Smooth muscle cell of the brain vasculature (primary cell): ENCODE measurements around the gene RTN4R.

ENCODE experiments used
- DNase-seq: peaks from one replicate; pipeline ENCODE4 v3.0.0-alpha.2; 2012; ENCODE audit warnings: low read depth, low spot score

Gene RTN4R

DNA sequence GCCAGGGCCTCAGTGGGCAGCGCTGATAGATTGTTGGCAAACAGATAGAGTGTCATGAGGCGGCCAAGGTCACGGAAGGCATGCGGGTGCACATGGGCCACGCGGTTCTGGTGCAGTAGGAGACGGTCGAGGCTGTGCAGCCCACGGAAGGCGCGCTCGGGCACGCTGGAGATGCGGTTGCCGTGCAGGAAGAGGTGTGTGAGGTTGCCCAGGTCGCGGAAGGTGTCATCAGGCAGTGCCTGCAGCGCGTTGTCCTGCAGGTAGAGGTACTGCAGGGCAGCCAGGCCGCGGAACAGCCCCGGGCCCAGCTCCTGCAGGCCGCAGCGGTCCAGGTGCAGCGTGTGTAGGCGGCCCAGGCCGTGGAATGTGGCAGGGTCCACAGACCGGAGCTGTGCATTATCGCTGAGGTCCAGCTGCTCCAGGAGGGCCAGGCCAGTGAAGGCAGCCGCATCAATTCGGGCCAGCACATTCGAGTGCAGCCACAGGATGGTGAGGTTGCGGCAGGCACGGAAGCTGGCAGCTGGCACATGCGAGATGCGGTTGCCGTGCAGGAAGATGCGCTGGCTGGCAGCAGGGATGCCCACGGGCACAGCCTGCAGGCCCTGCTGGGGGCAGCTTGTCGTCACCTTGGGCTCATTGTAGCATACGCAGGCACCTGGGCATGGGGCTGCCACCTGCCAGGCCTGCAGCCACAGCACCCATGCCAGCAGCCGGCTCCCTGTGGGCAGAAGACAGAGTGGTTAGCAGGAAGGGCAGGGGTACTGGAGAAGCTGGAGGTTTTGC, 25.5 kb downstream of the RTN4R start:
- DNase-seq: no peak

DNA sequence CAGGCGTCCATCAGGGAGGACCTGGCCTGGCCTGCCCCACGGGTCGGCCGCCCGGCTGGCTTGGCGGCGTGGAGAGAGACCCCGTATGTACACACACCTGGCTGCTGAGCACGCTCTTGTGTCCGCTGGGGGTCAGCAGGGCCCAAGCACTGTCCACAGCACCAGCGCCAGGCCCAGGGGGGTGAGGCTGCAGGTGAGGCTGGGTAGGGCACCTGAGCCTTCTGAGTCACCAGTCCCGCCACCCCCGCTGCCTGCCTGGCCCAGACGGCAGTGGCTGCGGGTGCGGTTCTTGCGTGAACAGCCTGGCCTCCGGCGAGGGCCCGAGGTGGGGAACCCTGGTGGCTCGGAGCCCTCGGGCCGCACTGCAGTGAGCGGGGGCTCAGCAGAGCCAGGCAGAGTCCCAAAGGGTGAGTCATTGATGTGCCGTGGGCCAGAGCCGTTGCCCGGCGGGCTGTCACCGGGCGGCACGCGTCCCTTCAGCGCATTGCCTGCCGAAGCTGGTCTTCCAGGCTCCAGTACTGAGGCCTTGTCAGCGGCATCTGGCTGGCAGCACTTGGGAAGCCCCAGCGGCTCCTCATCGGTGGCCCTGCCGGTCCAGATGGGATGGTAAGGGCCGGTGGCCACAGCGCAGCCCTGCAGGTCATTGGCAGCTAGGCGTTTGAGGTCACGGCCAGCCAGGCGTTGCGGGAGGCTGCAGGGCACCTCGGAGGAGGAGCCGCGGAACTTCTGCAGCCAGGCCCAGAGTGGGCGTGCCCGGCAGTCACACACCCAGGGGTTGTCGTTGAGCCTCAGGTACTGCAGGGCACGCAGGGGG, 26.3 kb downstream of the RTN4R start:
- DNase-seq: no peak

DNA sequence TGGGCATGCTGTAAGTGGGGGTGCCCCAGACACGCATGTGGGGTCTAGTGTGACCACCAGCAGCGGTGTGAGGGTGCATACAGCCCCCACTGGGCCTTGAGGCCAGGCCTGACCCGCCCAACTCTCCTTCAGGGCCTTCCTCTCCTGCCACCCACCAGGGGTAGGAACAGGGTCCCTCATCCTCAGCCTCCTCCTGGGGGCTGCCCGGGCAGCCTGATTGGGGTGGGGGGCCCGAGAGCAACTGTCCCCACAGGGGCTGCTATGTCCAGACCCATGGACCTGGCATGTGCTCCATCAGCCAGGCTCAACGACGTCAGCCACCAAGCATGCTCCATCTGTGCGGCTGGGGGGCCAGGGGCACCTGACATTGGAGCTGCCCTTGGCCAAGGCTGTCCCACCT, 27.2 kb downstream of the RTN4R start:
- DNase-seq: no peak

DNA sequence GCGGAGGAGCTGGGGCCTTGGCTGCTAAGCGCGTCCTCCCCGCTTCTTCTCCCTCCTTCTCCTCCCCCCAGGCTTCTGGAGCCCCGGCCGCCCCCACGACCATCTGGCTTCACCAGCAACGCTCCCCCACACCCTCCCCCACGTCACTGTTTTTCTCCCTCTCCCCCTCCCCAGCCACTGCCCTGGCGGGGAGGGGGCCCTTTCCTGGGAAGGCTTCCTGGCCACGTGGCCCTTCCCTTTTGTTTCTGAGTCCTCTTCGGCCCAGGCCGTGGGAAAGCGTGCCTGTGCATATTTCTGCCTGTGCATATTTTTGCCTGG, 27.7 kb downstream of the RTN4R start:
- DNase-seq: no peak

DNA sequence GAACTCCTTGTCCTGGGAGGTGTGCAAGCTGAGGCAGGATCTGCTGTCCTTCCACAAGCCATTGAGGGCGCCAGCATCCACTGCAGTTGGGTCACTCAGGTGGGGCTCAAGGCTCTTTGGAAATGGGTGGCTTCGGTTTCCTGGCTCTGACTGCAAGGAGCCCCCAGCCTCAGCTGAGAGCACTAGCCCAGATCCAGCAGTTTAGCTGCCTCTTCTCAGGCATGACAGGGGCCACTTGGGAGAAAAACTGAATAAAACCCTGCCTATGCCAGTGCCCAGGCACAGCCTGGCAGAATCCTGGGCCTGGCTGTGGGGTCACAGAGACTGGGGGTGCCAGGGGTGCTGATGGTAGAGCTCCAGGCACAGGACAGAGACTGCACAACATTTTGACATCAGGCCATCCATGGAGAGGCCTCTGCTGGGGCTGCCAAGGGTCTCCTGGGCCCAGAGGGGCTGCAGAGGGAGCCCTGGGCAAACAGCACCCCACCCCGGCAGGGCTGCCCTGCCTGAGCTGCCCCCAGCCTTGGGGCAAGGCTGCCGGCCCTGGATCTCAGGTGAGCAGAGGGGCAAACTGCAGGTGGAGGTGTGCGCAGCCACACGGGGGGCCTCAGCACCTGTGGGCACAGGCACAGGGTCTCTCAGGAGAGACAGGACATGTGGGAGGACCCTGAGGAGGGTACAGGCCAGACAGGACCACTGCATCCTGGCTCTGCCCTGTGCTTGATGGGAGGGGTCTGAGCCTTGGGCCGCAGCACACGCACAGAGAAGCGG, 28.3 kb downstream of the RTN4R start:
- DNase-seq: no peak

DNA sequence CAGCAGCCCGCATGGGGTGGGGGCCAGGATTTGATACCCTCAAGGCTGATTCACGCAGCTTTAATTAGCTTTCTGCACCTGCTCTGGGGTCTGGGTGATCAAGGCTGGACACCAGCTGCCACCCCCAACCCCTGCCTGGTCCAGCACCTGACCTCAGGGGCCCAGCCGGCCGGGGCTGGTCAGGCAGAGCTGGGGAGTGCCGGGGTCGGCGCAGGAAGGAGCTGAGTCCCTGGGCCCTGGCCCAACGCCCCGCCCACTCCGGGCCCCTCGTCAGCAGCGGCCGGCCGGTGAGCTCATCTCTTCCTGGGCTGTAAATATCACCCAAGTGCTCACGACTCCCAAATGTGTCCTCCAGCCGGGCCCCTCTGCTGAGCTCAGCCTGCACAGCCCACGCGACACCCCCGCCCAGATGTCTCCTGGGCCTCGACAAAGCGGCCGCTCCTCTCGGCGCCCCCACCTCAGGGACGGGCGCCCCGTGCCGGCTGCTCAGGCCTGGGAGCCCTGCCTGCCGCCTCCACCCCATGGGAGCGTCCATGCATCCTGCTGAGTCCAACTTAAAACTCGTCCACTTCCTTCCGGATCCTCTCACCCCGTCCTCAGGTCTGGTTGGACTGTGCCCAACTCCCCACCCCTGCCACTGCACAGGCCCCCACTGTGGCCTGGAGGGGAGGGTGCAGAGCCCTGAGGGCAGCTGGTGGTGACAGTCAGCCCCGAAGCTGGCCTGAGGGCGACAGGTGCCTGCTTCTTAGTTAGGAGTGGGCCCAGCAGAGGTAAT, 29.0 kb downstream of the RTN4R start:
- no peak for DNase-seq

DNA sequence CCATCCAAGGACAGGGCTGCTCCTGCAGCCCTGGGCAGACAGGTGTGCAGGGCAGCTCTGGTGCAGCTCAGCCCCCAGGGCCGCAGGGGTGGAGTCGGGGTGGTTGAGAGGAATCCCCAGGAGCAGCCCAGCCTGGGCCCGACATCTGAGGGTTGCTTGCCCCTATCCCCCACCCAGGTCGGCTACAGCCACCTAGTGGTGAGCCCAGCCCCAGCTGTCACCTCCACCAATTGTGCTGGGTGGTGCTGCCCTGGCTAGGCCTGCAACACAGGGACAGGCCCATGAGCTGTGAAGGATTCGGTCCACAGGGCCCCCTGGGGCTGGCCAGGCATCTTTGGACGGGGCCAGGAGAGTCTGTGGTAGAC, 29.6 kb downstream of the RTN4R start:
- DNase-seq: no peak

DNA sequence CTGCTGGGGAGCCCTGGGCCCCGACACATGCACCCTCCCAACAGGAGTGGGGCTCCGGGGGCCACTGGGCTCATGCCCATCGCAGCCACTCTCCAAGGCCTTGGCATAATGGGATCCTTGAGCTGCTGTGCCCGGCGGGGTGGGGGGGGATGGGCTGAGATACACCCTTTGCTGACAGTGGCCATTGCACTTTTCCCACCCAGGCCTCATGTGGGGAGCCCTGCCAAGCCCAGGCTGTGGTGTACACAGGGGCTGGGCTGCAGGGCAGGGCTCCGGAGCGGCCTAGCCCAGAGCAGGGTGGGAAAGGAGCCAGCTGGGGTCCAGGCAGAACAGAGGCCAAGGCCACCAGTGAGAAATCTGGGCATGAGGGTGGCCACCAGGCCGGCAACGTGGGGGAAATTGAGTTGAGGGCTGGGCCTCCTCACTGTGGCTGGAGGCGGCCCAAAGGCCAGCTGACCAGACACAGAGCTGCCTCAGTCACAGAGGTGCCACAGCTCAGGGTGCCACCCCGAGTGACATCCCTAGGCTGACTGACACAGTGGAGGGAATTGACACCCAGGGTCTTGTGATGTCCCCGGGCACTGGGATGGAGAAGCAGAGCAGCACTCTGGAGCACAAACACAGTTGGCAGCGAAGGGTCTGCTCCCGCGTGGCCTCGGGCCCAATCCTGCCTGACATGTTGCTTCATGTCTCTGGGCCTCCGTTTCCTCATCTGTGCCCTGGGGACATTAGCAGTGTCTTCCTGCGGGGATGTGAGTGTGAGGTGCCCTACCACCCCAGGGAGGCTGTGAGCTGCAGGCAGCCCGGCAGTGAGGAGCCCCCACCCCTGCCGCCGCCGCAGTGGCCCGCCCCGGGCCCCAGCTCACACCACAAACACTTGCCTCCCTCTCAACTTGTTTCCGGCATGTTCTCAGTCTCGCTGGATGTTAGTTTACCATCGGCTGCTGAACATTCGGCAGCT, 30.4 kb downstream of the RTN4R start:
- no peak for DNase-seq

DNA sequence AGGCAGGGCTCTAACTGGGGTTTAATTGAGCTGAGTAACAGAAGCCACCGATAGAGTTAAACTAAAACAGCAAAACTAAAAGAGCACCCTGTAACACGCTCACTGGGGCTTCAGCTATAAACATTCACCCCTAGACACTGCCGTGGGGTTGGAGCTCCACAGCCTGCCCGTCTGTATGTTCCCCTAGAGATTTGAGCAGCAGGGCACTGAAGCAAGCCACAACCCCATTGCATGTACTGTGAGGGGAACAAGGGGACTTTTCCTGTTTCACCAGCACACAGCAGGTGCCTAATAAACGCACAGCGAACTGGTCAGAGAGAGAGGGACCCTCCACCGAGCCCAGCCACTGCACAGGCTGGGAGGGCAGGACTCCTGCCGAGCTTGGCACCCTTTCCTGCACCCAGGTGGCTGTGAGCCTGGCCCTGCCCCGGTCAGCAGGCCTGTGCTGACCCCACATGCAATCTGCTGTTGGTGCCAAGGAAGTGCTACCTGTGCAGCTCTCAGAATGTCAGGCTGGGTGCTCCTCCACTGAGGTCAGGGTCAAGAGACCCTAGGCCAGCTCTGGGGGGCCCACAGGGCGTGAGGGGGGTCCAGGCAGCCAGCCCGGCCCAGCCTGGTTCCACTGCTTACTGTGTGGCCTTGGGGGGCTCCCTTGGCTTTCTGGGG, 31.9 kb downstream of the RTN4R start:
- DNase-seq: no peak

DNA sequence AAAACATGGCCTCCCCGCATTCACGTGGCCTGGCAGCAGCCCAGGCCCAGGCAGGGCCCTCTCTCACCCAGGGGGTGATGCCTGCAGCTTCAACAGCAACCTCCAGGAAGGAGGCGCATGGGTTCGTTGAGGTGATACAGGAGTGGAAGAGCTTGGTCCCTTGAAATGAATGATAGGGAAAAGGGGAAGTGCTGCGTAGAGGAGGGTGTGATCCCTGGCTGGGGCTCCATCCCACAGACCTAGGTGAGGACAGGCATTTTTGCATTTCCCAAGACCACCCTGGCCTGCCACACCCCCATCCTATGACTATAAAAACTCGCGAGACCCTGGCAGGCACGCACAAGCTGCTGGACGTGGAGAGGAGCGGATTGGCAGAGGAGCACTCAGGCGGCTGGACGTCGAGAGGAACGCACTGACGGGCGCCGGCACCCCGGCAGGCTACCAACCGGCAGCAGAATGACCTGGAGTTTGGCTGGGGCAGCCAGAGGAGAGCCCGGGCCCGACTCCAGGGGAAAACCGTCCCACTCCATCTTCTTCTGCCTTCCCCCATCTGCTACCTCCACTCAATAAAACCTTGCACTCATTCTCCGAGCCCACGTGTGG, 32.6 kb downstream of the RTN4R start:
- no peak for DNase-seq

DNA sequence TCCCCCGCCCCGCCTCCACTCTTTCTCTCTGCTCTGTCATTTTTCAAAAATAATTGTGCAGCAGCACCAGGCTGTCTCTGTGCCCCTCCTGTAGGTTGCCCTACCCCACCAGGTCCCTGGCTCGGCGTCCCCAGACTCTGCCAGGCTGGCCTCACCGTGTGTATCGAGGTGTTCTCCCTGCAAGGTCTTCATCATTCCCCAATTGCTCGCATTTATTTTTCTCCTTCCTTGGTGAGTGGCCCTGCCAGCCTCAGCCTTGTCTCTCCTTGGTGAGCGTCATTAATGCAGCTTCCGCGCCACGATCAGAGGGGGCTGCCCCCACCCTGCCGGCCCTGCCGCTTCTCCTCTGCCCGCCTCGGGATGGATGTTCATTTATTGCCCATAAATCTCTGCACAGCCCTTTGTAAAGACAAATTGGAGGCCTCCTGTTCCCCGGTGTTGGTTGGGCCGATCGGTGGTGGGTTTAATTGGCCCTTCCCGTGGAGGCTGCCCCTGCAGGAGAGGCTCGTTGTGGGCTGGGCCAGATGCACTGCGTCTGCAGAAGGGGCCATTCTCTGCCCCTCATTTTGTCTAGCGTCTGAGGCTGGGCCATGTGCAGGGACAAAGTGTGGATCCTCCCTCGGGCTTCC, 33.2 kb downstream of the RTN4R start:
- no peak for DNase-seq

DNA sequence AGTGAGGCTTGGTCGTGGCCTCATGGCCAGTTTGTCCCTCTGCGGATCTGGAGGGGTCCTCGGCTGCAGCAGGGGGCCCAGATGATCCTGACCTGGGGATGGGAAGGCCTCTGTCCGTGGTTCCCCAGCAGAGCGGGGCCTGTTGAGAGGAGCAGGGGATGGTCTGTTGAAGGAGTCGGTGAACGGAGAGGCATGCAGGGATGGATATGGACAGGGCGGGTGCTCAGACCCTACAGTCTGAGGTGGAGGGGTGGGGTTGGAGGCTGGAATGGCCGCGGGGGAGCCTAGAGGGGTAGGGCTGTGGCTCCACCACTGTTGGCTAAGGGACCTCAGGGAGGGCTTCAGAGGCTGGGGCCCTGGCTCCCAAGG, 33.8 kb downstream of the RTN4R start:
- DNase-seq: no peak

DNA sequence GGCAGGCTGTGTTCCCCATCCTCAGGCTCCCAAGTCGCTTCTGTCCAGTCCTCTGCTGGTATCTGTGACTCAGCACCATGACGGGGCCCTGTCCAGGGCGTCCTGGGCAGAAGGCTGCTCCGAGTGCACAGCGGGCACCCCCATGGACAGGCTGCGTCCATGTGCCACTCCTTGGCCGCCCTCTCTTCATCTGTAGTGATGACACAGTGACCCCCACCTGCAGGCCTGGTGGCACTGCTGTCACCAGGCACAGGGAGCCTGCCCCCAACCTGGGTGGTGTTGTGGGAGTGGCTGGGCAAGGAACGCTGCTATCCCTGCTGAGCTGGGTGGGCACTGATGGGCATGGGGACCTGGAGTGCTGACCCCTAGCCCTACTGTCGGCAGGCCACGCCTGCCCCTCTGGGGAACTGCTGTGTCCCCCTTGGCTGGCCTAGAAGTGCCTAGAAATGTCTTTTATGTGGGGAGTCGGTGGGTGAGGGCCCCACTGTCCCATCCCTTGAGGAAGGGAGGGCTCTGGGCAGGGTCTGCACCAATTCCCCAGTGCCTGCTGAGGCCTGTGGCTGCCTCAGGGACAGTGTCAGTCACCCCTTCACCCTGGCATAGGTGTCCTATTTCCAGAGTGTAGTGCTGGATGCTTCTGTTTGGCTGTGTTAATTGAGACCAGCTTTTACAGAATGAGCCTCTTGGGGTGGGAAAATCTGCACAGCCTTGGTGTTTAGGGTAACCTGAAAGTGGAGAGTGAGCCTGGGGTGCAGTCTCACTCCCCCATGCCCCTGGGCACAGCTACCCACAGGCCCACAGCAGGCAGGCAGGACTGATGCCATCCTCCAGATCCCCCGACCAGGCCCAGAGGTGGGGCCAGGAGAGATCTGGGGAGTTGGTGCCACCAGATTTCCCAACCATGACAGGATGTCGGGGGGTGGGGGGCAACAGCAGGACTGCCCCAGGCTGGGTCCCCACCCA, 34.5 kb downstream of the RTN4R start:
- DNase-seq: no peak

DNA sequence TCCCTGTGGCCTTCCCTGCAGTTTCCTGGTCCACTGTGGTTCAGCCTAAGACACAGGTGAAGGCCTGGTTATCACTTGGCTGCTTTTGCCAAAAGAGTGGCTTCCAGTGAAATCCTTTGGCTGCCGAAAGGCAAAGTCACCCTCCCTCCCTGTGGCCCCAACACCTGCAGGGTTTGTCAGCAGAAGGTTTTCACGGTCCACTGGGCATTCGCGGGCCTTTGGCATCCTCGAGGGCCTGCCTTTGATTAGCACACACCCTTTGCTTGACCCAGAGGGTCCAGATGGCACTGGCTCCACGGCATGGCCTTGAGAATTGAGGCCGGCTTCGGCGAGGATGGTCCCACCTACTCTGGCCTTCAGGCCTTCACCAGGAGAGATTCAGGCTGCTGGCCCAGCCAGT, 35.3 kb downstream of the RTN4R start:
- no peak for DNase-seq

DNA sequence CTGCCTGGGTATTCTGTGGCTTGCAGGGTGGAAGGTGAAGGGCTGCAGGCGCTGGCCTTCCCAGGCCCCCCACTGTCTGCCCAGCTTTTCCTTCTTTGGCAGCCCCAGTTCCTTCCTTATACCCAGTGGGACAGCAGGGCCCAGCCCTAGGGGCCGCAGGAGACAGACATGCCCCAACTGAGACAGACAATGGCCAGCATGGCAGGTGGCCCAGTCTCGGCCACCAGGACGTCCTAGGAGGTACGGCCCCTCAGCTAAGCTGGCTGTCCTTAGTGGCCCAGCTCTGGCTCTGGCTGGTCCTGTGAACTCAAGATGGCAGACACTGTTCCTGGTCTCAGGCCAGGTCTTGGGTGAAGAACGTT, 35.9 kb downstream of the RTN4R start:
- DNase-seq: no peak

DNA sequence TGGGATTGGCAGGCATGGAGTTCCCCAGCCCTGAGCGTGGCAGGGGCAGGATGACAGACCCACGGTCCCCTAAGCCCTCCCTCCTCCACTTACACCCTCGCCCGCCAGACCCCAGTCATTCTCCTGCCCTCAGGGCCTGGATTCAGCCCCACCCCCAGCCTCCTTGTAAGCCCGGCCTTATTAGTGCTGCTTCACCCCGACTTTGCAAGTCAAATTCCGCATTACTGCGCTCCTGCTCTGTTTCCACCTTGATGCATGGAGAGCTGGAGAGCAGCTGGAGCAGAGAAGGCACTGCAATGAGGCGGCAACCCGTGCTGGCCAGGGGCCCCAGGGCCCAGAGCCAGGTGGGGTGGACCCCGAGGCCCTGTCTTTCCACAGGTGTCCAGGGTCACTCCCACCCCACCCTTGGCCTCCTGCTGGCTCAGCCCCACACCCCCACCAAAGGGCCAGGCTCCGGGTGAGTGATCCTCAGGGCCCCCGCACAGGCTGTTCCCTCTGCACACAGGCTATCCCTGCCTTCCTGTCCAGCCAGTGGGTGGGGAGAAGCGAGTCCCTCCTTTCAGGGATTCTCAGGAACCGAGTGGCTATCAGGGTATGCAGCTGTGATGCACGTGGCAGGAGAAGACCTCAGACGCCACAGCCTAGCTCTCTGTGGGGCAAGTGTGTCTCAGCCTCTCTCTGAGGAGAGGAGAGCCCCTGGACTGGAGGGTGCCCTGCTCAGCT, 36.4 kb downstream of the RTN4R start:
- DNase-seq: no peak

DNA sequence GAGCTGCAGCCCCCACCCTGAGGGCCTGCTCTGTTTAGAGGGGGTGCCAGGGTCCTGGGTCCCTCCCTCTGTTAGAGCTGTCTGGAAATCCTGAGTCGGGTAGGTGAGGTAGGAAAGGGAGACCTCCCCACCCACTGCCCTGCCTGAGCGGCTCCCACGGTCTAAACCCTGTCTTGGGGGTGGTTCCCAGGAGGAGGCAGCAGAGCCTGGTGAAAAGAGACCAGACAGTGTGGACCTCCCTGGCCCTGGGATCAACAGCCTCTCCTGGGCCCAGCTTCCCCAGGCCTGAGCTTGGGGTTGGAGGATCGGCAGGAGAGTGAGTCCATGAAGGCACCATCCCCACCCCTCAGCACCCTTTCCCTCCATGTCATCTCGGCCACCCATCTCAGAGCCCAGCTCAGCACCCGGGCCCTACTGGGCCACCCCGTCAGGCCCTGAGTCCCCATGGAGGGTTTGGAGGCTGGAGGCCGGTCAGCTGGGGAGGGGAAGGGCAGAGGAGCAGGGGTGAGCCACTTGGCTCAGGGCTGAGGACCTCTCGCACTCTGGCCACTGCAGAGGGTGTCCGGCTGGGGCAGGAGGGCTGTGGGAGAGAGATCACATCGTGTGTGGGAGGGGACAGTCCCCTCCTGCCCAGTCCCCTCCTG, 37.2 kb downstream of the RTN4R start:
- DNase-seq: no peak
